GM18519 (cell line): ENCODE results near the gene KRTAP6-2.

ENCODE experiments used
- ATAC-seq: cut with Tn5 transposase; IDR thresholded peaks from one replicate; pipeline ENCODE4 v1.9.1; 2021; ENCODE audit warnings: mild to moderate bottlenecking, moderate library complexity; ENCODE audit not compliant: unreplicated experiment, low FRiP score

The KRTAP6-2 gene

DNA sequence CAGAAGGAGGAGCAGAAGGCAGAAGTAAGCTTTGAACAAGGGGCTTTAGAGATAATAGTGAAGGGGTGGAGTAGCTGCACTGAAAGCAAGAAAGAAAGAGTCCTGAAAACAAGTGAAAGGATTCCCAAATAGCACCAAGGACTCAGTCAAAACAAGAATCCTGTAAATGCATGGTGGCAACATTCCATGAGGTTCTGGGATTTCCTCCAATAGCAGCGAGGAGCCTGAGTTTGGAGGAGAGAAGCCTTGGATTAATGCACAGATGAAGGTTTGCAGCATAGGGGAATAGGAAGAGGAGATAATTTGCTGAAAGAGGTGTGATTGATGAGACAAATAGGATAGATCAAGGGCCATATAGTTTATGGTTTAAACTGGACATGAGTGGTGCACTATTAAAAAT lies 19.4 kb downstream of the KRTAP6-2 start:
- ATAC-seq: no peak

DNA sequence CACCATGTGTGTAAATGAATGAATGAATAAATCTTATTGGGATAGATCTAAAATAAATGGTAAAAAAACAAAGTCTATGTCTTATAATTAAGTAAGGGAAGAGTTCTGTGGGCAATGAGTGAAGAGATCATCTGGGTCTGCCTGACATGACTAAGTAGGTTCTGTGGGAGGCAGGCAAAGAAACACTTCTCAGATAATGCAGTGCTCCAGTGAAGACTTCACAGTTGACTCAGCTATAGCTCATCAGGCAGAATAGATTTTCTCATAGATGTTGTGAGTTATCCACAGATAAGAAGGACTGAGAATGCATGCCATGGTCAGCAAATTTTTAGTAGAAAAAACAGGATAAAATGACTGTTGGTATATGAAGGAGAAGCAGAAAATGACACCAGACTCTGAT lies 20.9 kb downstream of the KRTAP6-2 start:
- no peak for ATAC-seq

- no peak for ATAC-seq
Observed at GRCh38 chr21:30567617-30568016, 31.1 kb downstream of the KRTAP6-2 start.

DNA sequence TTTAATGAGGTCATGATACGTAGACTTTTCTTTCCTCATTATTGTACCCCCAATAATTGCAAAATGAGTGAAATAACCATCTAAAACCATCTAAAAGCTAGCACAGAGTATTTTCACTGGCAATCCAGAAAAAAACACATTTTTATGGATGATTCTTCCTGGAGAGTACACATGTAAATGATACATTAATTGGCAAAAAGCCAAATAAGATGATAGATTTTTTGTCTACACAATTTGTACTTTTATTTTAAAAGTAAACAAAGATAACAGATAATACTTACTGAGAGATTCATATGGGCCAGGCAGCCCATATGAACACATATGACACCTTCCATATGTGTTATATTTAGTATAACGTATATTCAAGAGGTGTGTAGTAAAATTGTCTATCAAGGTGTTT lies 35.1 kb downstream of the KRTAP6-2 start:
- no peak for ATAC-seq

- no peak for ATAC-seq
Observed at GRCh38 chr21:30563072-30563471, 35.6 kb downstream of the KRTAP6-2 start.

GRCh38 chr21:30561957-30562356 lies 36.7 kb downstream of the KRTAP6-2 start:
- ATAC-seq: no peak

DNA sequence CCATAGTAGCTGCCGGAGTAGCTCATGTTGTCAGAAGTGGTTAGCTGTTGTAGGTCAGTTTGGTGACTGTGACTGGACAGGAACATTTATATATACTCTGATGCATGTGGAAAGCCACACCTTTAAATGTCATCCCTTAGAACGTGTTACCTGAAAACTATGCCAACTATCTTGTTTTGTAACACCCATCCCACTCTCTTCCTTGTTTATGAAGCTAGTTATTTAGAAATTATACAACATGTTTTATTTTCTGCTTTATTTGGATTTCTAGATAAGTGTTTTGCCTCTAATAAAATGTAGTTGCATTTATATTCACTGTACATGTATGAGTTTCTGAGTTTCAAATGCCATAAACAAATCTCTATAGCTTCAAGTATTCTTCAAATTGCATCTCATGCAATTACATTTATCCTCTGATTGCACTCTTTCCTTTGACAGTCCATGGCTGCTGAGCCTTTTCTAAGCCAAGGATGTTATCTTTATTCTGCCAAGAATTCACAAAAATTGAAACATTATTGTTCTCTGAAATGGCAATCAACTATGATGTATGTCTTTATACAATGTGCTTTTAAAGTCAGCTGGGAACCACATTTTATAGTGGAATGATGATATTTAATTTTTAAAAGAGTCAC lies 37.3 kb downstream of the KRTAP6-2 start, which contains the start of gene KRTAP19-7:
KRTAP19-7 (minus strand) TSS at position 51 of the 632 bp plus-strand sequence; CDS start at position 26, 25 bp downstream.
- ATAC-seq: no peak

DNA sequence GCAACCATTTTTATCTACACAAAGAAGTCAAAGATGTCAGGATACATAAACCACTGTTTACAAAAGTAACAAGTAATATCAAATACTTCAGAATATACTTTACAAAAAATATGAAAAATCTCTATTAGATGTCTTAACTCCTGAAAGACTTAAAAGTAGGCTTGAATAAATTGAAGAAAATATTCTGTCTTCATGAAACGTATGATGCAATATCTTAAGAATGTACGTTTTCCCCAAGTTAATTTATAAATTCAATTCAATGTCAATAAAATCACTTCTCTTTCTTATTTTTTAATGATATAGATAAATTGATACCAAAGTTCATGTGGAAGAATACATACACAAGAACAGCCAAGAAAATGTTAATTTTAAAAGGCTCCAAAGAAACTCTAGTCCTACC lies 43.6 kb downstream of the KRTAP6-2 start:
- ATAC-seq: no peak

DNA sequence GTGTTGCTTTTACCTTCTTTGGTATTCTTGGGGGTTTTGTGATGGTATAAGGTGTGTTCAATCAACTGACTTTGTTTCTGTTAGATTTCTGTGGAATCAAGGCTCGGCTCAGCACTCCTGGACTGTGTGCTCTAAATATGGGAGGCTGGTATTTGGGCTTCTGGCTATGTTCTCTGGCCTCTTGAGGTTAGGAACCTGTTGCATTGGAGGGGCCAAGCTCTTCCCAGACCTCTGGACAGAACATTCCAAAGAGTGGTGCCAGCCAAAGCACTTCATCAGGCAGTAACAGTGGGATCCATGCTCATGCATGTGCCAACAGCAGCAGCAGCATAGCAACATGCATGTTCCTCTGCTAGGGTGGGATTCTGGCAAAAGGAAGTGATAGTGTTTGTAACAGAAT lies 45.9 kb downstream of the KRTAP6-2 start:
- ATAC-seq: no peak
